ENCODE measurements around the gene NKAIN4.

Gene NKAIN4

DNA sequence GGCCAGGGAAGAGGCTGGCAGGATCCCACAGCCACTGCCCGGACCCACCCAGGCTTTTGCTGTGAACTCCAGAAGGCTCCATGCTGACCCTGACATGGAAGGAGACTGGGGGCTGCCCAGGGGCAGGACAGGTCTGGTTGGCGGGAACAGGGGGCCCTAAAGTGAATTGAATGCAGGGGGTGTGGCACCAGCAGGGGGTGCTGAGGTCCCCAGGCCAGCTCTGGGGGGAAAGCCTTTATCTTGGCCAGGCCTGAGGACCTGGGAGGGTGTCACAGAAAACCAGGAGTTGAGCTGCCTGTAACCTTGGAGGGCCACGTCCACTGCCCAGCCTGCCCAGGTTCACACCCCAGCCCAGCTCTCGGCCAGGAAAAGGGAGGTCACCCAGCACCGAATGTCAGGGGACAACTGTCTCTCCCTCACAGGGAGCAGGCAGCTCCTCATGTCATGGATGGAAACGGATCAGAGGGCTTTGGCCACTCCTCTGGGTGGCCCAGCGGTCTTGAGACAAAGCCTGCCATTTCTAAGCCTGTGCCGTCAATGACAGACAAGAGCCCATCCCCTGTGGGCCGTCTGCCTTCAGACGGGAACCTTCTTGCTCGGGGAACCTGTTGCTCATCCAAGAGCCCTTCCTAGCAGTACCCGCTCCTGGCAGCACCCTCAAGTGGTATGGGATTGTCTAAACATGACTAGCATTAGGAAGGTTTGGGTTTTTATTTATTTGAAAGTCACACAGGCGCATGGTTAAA is 35.4 kb downstream of the NKAIN4 start:
- DNase-seq (ENCODE audit: low spot score) = no peak

DNA sequence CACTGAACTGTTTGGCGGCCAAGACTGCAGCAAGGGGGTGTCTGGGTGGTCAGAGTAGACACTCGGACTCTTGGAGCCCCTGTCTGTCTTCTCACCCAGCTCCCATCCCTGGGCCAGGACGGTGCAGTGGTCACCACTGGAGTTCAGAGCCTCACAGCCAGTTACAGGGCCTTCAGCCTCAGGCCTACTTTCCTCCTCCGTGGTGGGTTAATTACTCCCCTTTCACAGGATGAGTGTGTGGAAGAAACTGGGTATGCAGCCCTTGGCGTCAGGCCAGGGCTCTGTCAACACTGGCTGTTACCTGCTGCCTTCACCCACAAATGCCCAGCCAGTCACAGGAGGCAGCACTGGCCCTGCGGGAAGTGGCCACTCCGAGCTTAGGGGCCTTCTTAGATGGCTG is 36.6 kb downstream of the NKAIN4 start:
- DNase-seq (ENCODE audit: low spot score) = no peak

DNA sequence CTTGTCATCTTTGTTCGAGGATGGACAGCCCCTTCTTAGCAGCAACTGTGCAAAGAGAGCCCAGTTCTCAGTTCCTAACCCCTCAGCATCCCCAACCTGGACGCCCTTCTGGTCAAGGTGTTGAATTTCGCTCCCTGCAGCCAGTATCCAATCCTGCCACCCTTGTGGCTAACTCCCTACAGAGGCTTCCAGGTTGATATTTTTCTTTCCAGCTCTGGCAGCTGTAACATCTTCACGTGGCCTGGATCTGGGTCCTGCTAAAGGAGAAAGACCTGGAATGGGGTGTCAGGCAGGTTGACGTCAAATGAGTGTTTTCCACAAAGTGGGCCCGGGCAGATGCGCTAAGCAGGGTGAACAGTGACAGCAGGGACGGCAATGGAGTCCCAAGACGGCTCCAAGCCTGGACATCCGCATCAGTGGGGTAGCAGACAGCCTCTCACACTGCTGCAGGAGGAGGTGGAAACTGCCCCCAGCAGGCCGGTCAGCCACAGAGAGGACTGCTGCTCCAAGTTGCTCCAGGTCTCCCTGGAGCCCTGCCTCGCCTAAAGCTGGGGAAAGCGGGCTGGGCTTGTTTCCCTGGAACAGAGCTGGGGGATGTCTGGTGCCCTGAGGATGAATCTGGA is 37.3 kb downstream of the NKAIN4 start:
- no peak for DNase-seq (ENCODE audit: low spot score)

DNA sequence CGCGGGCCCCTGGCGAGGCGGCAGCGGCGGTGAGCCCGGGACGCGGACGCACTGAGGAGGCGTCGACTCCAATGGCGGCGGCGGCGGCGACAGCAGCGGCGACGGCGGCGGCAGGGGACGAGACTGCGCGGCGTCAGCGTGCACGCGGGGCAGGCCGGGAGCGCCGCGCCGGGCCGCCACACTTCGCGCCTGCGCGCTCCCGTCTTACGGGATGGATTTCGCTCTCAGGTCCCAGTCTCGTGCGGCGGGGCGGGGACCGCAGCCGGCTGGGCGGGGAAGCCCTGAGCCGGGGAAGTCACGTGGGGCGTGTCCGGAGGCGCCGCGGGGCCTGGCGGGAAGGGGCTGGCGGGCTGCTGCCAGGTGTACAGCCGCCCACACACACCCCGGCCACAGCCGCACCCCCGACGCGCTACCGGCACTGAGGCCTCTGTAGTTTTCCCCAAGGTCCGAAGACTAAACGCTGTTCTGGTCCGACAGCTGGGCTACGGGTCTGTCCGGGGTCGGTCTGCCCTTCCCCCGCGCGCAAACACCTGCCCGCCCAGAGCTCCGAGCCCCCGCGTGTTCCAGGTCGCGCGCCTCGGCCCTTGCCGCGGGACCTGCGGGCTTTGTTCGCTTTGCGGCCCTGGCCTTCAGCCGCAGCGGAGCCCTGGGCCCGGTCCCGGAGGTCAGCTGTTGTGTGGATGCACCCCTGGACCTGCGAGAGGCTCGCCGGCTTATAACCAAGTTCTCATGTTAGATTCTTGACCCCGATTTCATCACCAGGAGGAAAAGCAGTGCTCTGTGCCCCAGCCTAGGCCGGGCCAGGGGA is 38.0 kb downstream of the NKAIN4 start, which contains the start of gene YTHDF1:
TSS of gene YTHDF1 (minus strand) at position 91 of the 808 bp plus-strand sequence. CDS start 239 bp downstream, outside the sequence.
- peak; percentile 93 for DNase-seq (ENCODE audit: low spot score)

DNA sequence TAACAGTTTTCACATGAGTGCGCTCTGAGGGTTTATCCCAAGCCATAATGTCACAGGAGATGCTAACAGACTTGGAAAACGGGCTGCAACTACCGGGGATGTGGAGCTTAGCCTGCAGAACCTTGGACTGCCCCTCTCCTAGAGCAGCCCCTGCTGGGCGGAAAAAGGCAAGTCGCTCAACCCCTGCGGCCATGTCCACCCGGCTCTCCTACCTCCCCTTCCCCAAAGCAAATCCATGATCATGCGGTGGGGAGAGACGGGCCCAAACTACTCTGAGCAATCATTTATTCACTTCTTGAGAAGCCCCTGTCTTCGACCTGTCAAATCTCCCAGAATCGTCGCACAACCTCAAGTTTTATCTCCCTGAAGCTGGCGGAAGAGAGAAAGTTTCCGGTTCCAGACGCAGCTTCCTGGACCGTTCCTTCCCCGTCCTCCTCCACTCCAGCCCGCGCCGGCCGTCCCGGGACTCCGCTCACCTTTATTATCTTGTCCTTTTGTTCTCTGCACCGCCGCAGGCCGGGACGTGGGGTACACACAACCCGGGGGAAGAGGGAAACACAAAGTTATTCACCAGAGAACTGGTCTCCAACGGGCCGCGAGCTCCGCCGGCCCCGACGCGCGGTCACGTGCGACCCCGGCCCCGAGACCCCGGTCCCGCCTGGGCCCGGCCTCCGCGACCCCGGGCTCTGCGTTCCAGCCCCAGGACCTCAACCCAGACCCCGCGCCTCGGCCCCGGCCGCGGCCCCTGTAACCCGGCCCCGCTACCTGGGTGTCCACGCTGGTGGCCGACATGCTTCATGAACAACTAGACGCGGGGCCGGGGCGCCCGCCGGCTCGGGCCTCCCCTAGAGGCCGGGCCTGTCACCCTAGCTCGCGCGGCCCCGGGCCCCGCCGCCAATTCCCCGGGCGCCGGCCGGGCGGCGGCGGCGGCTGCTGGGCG is 38.9 kb downstream of the NKAIN4 start:
- peak; percentile 61 for DNase-seq (ENCODE audit: low spot score)

DNA sequence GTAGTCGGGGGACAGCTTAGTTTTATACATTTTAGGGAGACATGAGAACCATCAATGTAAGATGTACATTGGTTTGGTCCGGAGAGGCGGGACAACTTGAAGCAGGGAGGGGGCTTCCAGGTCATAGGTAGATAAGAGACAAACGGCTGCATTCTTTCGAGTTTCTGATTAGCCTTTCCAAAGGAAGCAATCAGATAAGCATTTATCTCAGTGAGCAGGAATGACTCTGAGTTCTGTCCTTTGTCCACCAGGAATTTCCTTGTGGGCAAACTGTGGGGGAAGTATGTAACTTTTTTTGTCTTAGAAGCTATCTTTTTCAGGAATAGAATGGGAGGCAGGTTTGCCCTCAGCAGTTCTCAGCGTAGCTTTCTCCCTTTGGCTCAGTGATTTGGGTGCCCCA is 39.7 kb downstream of the NKAIN4 start:
- no peak for DNase-seq (ENCODE audit: low spot score)

DNA sequence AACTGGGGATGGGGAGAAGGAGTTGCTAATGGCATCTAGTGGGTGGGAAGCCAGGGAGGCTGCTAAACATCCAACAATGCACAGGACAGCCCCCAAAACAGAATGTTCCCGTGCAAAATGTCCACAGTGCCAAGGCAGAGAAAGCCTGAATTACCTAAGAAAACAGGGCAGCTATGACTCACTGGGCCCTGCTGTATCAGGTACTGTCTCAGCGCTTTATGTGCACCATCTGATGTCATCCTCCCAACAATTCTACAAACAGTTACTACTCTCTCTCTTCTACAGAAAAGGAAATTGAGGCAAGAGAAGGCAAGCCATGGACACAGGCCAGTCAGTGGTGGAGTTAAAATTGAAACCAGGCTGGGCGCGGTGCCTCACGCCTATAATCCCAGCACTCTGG is 41.5 kb downstream of the NKAIN4 start:
- no peak for DNase-seq (ENCODE audit: low spot score)

DNA sequence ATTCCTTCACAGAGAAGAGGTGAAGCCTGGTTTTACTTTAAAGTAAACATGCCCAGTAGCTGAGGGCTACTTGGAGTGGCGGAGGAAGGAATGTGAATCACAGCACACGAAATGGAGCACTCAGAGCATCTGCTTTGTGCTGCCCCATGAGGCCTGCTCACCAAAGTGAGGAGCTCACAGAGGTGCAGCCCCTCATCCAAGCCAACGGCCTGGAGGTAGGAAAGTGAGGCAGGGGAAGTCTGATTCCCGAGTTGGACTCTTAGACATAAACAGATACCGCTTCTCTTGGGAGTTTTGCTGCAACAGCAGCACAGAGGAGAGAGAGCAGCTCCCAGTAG is 41.9 kb downstream of the NKAIN4 start:
- DNase-seq (ENCODE audit: low spot score) = no peak

DNA sequence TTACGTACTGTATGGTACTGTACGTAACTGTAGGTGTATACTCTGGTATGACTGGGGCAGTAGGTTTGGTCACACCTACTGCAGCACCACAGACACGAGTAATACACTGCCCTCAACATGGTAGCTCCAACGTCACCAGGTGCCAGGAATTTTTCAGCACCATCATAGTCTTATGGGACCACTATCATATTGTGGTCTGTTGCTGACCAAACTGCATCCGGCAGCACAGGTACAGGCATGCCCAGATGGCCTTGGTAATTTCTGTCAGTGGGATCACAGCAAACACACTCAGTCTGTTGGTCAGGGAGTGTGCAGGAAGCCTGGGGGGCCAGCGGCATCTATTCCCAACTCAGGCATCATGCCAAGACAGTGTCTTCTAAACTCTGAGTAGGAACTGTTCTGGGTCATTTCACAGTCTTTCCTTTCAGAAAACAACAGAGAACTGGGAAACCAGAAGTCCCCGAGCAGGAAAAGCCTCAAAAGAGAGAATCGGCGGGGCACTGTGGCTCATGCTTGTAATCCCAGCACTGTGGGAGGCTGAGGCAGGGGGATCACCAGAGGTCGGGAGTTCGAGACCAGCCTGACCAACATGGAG is 44.2 kb downstream of the NKAIN4 start:
- DNase-seq (ENCODE audit: low spot score) = no peak

DNA sequence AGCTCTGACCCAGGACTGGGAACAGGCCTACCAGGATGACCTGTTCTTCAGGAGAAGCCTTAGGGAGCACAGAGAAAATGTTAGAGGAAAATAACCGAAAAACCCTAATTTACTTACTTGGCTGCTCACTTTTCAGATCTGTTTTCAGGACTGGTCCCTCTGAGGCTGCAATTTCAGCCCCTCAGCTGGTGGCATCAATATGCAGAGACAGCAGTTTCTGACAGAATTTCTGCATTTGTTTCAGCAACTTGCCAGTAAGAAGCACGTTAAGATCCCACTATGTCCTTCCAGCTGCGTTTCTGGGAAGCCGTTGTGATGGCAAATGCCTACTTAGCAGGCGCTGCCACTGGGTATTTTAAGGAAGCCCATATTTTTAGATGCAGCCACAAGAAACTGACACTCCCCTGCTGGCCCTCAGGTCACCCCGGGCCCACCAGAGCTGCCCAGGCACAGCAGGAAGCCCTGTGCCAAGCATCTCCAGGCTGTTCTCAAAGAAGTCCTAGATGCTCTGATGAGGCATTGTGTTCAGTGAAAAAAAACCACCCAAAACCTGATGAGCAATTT is 45.8 kb downstream of the NKAIN4 start:
- DNase-seq (ENCODE audit: low spot score) = no peak

DNA sequence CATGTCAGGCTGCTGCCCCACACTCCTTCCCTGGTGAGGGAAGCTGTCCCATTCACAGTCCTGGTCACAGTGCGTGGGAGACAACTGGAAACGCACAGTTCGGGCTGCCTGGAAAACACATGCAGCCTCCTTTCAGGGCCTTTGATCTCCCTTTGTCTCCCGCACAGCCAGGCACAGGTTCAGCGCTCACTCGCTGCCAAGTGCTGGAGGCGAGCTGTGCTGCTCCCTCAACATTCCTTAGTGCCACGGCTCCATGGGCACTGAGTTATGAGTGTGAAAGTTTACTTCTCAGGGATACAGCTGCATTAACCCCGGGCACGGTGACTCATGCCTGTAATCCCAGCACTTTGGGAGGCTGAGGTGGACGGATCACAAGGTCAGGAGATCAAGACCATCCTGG is 47.4 kb downstream of the NKAIN4 start:
- DNase-seq (ENCODE audit: low spot score) = no peak

DNA sequence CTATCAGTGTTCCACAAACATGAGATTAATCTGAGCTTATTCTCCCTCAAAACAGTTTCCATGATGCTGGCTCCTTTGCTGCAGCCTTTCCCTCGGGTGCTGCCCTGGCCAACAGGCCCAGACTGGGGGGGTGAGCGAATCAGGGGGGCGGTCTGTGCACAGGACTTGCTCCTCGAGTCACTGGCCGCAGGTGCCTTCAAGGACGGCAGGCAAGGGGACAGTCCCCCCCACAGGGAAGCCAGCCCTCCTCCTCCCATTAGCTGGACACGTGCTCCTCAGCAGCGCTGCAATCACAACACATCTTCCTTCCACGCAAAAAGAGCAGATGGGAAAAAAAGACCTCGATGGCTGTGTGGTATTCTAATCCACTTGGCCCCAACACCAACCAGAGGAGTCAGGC is 48.4 kb downstream of the NKAIN4 start:
- no peak for DNase-seq (ENCODE audit: low spot score)

DNA sequence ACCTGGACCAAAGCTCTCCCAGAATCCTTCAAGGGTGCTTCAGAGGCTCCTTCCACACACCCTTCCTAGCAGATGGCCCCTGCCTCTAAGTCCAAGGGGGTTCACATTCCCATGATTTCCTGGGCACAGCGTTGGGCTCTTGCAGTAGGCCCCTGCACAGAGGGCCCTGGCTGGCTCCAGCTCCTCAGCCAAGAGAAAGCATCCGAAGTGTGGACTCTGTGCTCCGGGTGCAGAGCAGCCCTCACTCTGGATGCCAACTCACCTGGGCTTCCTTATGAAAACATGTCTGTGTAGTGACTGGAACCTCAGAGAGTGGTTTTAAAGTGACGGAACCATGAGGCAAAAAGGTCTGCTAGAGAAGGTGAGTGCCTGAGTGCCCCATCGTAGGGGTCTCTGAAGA is 49.9 kb downstream of the NKAIN4 start:
- DNase-seq (ENCODE audit: low spot score) = no peak

DNA sequence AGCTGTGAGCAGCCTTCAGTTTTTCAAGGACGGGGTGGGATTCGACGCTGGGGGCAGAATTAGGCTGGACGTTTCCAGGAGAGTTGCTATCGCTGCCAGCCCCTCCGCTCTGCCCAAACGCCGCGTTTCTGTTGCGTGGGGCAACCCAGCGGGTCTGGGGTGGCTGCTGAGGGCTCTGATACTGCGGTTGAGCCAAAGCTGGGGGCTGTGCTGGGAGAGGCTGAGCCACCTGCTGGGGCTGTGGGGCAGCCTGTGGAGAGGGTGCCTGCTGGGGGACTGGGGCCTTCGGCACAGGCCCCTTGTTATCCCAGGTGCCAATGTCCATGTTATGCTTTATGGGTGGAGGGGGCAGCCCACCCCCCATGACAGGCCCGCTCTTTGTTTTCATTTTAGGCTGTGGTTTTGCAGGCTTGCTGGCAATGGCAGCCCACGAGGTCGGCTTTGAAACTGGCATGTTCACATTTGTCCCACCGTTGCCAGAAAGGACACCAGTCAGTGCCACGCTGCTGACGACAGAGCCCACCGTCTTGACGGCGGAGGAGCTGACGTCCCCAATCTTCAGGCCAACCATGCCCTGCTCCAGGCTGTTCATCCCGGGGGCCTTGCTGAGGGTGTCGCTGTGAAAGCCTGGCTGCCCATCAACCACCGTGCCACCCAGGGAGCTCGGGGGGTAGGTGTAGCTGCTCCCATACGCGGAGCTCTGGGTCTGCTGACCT is 51.3 kb downstream of the NKAIN4 start:
- no peak for DNase-seq (ENCODE audit: low spot score)

DNA sequence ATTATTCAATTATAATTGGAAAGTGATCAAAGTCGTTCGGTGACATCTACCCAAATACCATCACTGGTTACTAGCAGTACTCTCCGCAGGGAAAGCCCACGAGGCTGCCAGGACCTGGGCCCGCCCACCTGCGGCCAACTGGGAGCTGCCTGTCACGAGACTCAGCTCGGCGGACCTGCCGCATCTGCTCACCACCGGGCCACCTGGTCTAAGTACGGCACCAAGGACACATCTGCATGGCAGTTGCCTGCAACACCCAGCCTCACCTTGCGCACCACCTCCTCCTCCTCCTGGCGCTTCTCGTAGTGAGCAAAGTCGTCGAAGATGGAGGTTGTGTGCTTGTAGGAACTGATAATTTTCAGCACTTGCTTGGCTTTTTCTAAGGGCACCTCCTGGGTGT is 52.2 kb downstream of the NKAIN4 start:
- DNase-seq (ENCODE audit: low spot score) = no peak

DNA sequence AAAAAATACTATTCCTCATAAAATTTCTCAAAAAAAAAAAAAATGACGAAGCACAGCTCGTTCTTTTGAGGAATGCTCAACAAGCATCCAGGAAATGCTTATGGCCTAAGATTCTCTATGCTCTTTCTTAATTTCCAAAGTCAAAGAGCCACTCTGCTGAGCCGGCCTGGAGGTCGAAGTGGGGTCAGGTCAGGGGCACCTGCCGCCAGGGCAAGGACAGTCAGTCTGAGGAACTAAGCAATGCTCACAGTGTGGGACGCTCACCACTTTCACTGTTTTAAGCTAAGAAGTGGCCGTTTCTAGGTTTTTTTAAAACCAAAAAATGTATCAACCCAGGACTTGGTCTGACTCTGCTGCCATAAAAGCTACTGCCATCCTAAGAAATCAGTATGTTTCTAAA is 55.7 kb downstream of the NKAIN4 start:
- DNase-seq (ENCODE audit: low spot score) = no peak

DNA sequence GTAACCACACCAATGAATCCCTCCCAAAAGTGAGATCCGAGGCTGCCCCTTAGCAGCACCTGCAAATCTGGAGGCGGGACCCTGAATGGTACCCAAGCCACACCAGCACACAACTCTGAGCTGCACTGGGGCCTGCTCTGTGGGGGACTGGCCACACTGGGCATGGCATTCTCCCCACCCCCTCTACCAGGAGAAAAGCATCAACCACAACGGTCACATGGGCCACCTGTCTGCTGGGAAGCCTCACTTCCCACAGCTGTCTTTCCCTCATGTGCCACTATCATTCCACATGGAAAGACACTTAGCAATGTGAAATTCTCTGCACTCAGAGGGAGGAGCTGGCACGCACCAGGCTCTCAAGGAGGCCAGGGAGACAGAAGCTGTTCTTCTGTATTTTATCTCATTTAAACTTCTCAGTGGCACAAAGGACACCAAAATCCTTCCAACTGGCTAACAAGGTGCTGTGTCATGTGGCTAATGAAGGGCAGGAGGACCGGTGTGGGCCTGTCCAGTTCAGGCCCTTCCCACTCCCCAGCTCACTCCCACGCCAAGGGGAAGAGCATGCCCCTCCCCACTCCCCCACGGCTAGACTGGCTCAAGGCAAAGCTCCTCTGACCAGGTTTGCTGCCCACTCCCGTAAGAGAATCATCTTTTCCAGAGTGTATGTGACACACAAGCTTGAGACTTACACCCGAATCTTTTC is 57.3 kb downstream of the NKAIN4 start:
- DNase-seq (ENCODE audit: low spot score) = no peak

DNA sequence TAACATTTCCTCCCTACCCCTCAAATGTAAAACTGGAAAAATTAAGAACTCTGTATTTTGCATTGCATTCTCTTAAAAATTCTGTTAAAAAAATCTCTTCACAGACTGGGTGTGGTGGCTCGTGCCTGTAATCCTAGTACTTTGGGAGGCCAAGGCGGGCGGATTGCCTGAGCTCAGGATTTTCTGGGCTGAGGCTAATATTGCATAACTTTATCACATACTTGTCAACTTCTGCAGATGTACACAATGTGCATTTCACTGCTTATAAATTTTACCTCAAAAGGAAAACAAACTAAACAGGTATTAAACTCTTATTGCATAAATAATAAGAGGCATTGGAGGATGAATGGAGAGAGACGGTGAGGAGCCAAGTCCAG is 59.5 kb downstream of the NKAIN4 start:
- no peak for DNase-seq (ENCODE audit: low spot score)

DNA sequence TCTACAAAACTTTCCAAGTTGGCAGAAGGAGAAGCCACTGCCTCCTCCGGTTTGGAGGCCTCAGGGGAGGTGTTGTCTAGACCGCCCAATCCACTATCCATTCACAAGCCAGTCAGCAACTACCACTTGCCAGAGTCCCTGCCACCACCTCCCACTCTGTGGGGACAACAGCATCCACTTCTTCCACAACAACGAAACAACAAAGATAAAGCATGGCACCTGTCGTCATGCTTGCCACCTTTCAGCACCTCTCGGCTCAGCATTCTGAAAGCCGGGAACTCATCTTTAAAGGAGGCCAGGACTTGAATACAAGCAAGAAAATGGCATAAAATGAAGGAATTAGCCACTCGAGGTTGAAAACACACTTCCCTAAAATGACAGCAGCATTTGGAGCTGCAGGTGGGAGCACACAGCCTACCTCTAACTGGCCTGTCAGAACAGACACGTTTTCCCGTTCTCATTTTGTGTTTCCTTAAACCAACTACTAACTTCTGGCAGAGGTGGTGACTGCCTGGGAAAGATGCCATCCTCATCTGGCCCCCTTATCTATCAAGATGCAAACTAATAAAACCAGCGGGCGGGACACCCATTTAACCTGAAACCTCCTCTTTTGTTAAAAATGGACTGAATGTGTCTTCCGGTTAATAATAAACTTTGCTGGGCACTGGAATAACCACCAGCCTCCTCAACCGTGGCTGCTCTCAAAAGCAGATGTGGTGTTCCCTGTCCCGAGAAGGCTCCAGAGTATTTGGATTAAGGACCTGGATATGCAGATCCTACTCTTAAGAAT is 60.1 kb downstream of the NKAIN4 start:
- DNase-seq (ENCODE audit: low spot score) = no peak
